ENCODE data around the gene FBXO38.

Gene FBXO38

DNA sequence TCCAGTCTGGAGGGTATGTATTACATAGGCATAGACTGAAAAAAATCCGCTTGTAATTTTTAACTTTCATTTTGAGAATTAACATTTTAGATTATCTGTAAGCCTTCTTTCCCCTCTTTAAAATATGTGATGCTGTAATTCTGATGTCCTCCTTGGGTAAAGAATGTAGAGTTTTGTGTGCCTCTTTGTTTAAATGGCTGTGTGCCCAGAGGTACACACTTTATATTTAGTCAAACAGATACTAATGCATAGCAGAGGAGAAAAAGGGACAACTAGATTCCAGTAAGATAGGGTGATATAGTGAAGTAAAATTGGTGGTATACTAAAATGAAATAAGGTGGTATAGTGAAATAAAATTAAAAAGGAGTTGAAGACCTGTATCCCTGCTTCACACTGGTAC is 1.3 kb downstream of the FBXO38 start:
- Histone ChIP-seq H3K9me3 (ENCODE audit: control insufficient read depth, insufficient read depth, low read depth, low read length) (no peaks in the 10 kb centered on the region), H3K36me3 (ENCODE audit: control insufficient read depth in 2 of 2, insufficient read depth in 1 of 2, low read length in 2 of 2) (peaks cover 0 to 25% of the 10 kb centered on the region in 2 experiments; a peak in 2 of 3 replicates), H3K4me1 (ENCODE audit: control insufficient read depth, insufficient read depth, low read length) (peaks cover 11% of the 10 kb centered on the region), H3K4me3 (ENCODE audit: low read depth, low read length) (peak overlapping the region; percentile 82; the same call in 1 of the 2 replicates), H3K27ac (ENCODE audit: extremely low read depth, low read depth, low read length) (no peak overlapping the region)
- TF ChIP-seq, protein P1, sequence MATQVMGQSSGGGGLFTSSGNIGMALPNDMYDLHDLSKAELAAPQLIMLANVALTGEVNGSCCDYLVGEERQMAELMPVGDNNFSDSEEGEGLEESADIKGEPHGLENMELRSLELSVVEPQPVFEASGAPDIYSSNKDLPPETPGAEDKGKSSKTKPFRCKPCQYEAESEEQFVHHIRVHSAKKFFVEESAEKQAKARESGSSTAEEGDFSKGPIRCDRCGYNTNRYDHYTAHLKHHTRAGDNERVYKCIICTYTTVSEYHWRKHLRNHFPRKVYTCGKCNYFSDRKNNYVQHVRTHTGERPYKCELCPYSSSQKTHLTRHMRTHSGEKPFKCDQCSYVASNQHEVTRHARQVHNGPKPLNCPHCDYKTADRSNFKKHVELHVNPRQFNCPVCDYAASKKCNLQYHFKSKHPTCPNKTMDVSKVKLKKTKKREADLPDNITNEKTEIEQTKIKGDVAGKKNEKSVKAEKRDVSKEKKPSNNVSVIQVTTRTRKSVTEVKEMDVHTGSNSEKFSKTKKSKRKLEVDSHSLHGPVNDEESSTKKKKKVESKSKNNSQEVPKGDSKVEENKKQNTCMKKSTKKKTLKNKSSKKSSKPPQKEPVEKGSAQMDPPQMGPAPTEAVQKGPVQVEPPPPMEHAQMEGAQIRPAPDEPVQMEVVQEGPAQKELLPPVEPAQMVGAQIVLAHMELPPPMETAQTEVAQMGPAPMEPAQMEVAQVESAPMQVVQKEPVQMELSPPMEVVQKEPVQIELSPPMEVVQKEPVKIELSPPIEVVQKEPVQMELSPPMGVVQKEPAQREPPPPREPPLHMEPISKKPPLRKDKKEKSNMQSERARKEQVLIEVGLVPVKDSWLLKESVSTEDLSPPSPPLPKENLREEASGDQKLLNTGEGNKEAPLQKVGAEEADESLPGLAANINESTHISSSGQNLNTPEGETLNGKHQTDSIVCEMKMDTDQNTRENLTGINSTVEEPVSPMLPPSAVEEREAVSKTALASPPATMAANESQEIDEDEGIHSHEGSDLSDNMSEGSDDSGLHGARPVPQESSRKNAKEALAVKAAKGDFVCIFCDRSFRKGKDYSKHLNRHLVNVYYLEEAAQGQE (tag by site-specific recombination; IDR thresholded peaks at IDR 0.05), result no peak
- TF ChIP-seq ZNF48 (tag by site-specific recombination; IDR thresholded peaks at IDR 0.05), result no peak
- TF ChIP-seq, protein P2, sequence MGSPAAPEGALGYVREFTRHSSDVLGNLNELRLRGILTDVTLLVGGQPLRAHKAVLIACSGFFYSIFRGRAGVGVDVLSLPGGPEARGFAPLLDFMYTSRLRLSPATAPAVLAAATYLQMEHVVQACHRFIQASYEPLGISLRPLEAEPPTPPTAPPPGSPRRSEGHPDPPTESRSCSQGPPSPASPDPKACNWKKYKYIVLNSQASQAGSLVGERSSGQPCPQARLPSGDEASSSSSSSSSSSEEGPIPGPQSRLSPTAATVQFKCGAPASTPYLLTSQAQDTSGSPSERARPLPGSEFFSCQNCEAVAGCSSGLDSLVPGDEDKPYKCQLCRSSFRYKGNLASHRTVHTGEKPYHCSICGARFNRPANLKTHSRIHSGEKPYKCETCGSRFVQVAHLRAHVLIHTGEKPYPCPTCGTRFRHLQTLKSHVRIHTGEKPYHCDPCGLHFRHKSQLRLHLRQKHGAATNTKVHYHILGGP (tag by site-specific recombination; IDR thresholded peaks at IDR 0.05), result no peak
- TF ChIP-seq ZBTB48 (tag by site-specific recombination; IDR thresholded peaks at IDR 0.05), result no peak
- TF ChIP-seq BCL11B (tag by site-specific recombination; IDR thresholded peaks at IDR 0.05; ENCODE audit: low read depth), result no peak
- no peak for TF ChIP-seq SALL2 (tag by site-specific recombination; IDR thresholded peaks at IDR 0.05; ENCODE audit: borderline replicate concordance)
- CTCF ChIA-PET, result interaction anchor here (1.2 to 1.4 kb wide), 2 partner anchors 10 to 348 kb away, joined by 3 to 8 read pairs; no protein-coding TSS in a partner anchor
- POLR2A ChIA-PET, result no interaction called here

DNA sequence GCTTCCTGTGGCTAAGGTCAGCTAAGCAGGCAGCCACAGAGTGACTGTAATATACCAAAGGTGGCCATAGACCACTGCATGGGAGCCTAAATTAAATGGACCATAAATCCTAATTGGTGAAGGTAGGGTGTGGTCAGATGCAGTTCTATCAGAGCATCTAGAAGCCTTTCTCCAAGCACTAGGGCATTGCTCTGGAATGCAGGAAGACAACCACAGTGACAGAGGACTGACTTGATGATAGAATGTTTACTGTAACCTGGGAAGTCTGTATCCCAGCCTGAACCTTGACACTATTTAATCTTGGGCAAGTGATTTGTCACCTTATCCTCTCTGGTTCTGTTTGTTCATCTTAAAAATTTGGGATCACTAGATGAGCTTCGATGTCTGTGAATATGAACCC is 2.3 kb downstream of the FBXO38 start:
- TF ChIP-seq ZNF16 (tag by site-specific recombination; IDR thresholded peaks at IDR 0.05; ENCODE audit: low read depth), result no peak
- TF ChIP-seq, protein P3, sequence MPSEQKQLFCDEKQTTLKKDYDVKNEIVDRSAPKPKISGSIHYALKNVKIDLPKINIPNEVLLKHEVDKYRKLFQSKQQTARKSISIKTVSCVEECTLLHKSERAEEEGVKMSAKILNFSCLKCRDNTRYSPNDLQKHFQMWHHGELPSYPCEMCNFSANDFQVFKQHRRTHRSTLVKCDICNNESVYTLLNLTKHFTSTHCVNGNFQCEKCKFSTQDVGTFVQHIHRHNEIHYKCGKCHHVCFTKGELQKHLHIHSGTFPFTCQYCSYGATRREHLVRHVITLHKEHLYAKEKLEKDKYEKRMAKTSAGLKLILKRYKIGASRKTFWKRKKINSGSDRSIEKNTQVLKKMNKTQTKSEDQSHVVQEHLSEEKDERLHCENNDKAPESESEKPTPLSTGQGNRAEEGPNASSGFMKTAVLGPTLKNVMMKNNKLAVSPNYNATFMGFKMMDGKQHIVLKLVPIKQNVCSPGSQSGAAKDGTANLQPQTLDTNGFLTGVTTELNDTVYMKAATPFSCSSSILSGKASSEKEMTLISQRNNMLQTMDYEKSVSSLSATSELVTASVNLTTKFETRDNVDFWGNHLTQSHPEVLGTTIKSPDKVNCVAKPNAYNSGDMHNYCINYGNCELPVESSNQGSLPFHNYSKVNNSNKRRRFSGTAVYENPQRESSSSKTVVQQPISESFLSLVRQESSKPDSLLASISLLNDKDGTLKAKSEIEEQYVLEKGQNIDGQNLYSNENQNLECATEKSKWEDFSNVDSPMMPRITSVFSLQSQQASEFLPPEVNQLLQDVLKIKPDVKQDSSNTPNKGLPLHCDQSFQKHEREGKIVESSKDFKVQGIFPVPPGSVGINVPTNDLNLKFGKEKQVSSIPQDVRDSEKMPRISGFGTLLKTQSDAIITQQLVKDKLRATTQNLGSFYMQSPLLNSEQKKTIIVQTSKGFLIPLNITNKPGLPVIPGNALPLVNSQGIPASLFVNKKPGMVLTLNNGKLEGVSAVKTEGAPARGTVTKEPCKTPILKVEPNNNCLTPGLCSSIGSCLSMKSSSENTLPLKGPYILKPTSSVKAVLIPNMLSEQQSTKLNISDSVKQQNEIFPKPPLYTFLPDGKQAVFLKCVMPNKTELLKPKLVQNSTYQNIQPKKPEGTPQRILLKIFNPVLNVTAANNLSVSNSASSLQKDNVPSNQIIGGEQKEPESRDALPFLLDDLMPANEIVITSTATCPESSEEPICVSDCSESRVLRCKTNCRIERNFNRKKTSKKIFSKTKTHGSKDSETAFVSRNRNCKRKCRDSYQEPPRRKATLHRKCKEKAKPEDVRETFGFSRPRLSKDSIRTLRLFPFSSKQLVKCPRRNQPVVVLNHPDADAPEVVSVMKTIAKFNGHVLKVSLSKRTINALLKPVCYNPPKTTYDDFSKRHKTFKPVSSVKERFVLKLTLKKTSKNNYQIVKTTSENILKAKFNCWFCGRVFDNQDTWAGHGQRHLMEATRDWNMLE (tag by site-specific recombination; conservative IDR thresholded peaks at IDR 0.05; ENCODE audit: low read depth), result no peak
- TF ChIP-seq, protein P4, sequence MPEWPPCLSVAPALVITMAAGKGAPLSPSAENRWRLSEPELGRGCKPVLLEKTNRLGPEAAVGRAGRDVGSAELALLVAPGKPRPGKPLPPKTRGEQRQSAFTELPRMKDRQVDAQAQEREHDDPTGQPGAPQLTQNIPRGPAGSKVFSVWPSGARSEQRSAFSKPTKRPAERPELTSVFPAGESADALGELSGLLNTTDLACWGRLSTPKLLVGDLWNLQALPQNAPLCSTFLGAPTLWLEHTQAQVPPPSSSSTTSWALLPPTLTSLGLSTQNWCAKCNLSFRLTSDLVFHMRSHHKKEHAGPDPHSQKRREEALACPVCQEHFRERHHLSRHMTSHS (tag by site-specific recombination; IDR thresholded peaks at IDR 0.05), result no peak
- no peak for TF ChIP-seq ZFP3 (tag by site-specific recombination; IDR thresholded peaks at IDR 0.05; ENCODE audit: low read depth)
- TF ChIP-seq, protein P5, sequence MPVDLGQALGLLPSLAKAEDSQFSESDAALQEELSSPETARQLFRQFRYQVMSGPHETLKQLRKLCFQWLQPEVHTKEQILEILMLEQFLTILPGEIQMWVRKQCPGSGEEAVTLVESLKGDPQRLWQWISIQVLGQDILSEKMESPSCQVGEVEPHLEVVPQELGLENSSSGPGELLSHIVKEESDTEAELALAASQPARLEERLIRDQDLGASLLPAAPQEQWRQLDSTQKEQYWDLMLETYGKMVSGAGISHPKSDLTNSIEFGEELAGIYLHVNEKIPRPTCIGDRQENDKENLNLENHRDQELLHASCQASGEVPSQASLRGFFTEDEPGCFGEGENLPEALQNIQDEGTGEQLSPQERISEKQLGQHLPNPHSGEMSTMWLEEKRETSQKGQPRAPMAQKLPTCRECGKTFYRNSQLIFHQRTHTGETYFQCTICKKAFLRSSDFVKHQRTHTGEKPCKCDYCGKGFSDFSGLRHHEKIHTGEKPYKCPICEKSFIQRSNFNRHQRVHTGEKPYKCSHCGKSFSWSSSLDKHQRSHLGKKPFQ (tag by site-specific recombination; IDR thresholded peaks at IDR 0.05), result no peak
- no peak for TF ChIP-seq ZFP37 (tag by site-specific recombination; IDR thresholded peaks at IDR 0.05)
- no peak for TF ChIP-seq ZNF423 (tag by site-specific recombination; IDR thresholded peaks at IDR 0.05)
- Histone ChIP-seq H3K9me3 (ENCODE audit: control insufficient read depth, insufficient read depth, low read depth, low read length) (no peaks in the 10 kb centered on the region), H3K36me3 (ENCODE audit: control insufficient read depth in 2 of 2, insufficient read depth in 1 of 2, low read length in 2 of 2) (peaks cover 0 to 25% of the 10 kb centered on the region in 2 experiments; a peak in 2 of 3 replicates), H3K4me3 (ENCODE audit: low read depth, low read length) (no peak overlapping the region), H3K27ac (ENCODE audit: extremely low read depth, low read depth, low read length) (no peak overlapping the region), H3K4me1 (ENCODE audit: control insufficient read depth, insufficient read depth, low read length) (peaks cover 11% of the 10 kb centered on the region)
- CTCF ChIA-PET, result interaction anchor here (1.3 kb wide), 1 partner anchor 58 kb away, joined by 5 read pairs; no protein-coding TSS in a partner anchor
- POLR2A ChIA-PET, result no interaction called here
